Gastrocnemius medialis (tissue), 4 donors: Measurements from ENCODE around the gene PTGIS.

Experiments
- CTCF ChIP-seq, 5 experiments: fragments of 450-650 bp in 3 of 5; fragments of 200-600 bp in 2 of 5; sonication (generic) in 2 of 5; IDR thresholded peaks in 4 of 5; conservative IDR thresholded peaks in 1 of 5; 1 replicate in 4 of 5; 2 replicates in 1 of 5; pipeline ENCODE4 v1.5.1; 2016 to 2019; ENCODE audit warnings: antibody characterized with exemption in 5 of 5, mild to moderate bottlenecking in 3 of 5, moderate library complexity in 3 of 5
- POLR2A ChIP-seq, 2 donors: fragments of 450-650 bp; IDR thresholded peaks; one replicate each; pipeline ENCODE4 v1.6.1; 2017; ENCODE audit warnings: antibody characterized with exemption in 2 of 2, mild to moderate bottlenecking in 2 of 2, moderate library complexity in 2 of 2

GRCh38 chr20:49526568-49526967, 41.4 kb downstream of the PTGIS start:
- TF ChIP-seq CTCF (IDR thresholded peaks at IDR 0.05 in 4 of 5, conservative IDR thresholded peaks at IDR 0.05 in 1 of 5) (no peak), POLR2A (IDR thresholded peaks at IDR 0.05) (no peak)
